Cardiac ventricle fibroblast (primary cell): ENCODE results near the gene PDE4C. TPM values are rescaled to one million over a fixed set of nuclear protein-coding genes. Genes with fewer than 3 reads are reported as not detected.

ENCODE experiments used
- total RNA-seq: library from RNA; depleted of rRNA; stranded (reverse); fragments of >200 nt; gene quantifications from 2 replicates; pipeline ENCODE4 v1.2.3, GENCODE V29; 2015

PDE4C gene
- not detected in 2 replicates for total RNA-seq

DNA sequence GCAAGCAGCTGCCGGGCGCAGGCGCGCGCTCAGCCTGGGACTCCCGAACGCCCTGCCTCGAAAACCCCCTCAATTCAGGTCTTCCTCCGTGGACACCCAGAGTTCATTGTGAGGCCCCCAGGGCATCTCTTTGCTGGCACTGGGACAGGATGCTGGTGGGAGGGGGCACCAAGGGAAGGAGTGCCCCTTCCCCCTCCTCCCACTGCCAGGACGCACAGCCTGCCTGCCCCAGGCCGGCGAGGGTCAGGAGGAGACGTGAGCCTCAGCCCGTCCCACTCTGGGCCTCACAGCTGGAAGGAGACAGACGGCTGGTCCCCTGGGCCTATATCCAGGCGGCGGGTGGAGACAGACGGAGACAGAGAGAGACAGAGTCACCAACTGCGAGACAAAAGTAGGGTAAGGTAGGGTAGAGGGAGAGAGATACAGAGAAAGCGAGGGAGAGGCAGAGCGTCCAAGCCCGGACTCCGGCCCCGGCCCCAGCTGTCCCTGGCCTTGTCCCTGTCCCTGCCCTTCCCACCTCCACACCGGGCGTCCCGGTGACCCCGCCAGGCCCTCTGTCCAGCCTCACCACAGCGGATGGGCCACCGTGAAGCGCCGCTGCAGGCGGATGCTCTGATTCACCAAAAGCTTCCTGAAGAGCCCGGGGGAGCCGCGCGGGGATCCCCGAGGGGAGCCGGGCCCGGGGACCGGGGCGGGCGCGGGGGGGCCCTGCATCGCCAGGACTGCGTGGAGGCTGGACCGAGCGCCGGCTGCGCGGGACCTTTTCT, at the start of gene PDE4C:
Gene PDE4C, minus strand, starts transcription at position 737 of the 767 bp plus-strand sequence. Its CDS starts 23 bp downstream, at position 714.

DNA sequence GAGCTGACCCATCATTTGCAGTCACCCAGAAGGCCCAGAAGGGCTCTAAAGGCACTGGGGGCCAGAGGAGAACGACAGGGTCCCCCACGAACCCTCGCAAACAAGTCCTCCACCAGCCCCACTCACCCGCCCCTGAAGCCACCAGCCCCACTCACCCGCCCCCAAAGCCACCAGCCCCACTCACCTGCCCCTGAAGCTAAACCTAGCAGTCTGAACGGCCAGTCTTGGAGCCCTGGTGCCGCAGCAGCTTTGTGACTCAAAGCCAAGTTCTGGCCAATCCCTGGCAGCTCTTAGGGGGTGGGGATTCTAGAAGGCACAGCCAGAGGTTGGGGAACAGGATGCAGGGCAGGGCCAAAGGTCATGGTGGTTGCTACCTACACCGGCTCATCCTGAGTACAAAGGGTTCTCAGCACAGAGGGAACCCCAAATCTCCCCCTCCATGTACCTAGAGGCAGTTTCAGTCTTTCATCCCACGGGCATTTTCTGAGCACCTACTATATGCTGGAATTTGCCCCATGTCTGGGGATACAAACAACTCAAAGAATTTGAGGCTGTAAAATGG, 48.1 kb upstream of the PDE4C start, which contains the start of gene IQCN:
Gene IQCN, minus strand, starts transcription at position 234 of the 562 bp plus-strand sequence. CDS start 4,974 bp downstream, outside the sequence.

DNA sequence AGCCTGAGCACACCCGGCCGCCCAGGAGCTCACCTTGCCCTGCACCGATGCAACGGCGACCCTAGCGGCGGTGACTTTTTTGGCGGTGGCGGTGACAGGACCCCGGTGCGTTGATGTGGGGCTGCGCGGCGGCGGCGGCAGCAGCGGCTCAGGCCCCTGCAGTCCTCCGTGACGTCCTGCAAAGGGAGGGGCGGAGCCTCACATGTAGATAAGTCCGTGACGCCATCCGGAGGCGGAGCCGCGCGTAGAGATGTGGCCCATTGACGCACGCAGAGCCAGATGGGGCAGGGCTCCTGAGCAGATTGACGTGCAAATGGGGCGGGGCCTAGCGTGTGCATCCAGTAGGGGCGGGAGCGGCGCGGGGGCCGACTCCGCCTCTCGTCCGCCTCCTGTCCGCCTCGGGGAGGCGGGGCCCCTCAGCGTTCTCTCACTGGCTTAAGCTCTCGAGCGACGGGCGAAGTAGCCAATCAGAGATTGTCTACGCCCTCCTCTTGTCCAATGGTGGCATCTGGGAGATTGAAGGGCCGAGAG, 22.3 kb downstream of the PDE4C start, which contains the start of gene RAB3A:
Gene RAB3A, minus strand, starts transcription at position 180 of the 531 bp plus-strand sequence. CDS start 1,302 bp downstream, outside the sequence.

DNA sequence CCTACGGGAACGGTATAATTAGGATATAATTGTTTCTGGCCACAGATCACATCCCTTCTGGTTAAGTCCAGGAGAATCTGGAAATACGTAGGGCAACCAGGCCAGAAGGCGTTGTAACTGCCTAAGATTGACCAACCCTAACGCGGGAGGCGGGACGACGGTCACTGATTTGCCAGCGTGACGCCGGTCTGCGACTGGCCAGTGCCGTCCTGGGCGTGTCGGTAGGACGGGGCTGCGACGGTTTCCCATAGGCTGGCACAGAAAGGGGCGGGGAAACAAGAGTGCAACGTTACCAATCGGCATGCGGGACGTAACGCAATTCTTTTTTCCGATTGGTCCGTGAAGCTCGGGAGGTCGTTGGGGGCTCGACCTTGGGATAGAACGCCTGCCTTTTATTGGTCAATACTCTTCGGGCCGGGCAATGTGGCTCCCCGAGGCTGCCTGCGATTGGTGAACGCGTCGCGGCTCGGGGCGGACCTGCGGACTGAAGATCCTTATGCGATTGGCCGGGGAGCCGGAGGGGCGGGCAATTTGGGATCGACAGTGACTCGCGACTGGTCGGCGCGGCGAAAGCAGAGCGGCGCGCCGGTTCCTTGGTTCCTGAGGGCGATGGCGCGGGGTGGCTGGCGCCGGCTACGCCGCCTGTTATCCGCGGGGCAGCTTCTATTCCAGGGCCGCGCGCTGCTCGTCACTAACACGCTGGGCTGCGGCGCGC, 33.4 kb downstream of the PDE4C start, which contains the start of gene MPV17L2:
Gene MPV17L2, plus strand, starts transcription at position 546 of the 715 bp plus-strand sequence. Its CDS starts 64 bp downstream, at position 610.

Other genes starting within 250 kb of the PDE4C start
- 16.6 and 23.1 TPM in 2 replicates for gene ARRDC2, start 218.3 kb downstream of the PDE4C start, total RNA-seq
- gene IL12RB1, start 139.5 kb downstream of the PDE4C start, total RNA-seq, result not detected in 2 replicates
- 3.9 and 4.8 TPM in 2 replicates for gene MAST3, start 128.7 kb downstream of the PDE4C start, total RNA-seq
- 55.4 and 60.7 TPM in 2 replicates for gene PIK3R2, start 73.3 kb downstream of the PDE4C start, total RNA-seq
- gene IFI30, start 52.6 kb downstream of the PDE4C start, total RNA-seq, result 15.2 and 17.1 TPM in 2 replicates
- gene MPV17L2, start 33.2 kb downstream of the PDE4C start, total RNA-seq, result 19.3 and 28.0 TPM in 2 replicates
- 0.44 and 1.9 TPM in 2 replicates for gene RAB3A, start 22.4 kb downstream of the PDE4C start, total RNA-seq
- gene IQCN, start 48.0 kb upstream of the PDE4C start, total RNA-seq, result 0.15 and 0.25 TPM in 2 replicates
- gene JUND, start 55.2 kb upstream of the PDE4C start, total RNA-seq, result 120 and 130 TPM in 2 replicates
- 76.8 and 98.9 TPM in 2 replicates for gene LSM4, start 96.6 kb upstream of the PDE4C start, total RNA-seq
- gene PGPEP1, start 114.2 kb upstream of the PDE4C start, total RNA-seq, result 6.6 and 14.5 TPM in 2 replicates
- gene GDF15, start 159.7 kb upstream of the PDE4C start, total RNA-seq, result 19.3 and 20.2 TPM in 2 replicates
- gene LRRC25, start 171.2 kb upstream of the PDE4C start, total RNA-seq, result not detected in 2 replicates
- 78.5 and 82.7 TPM in 2 replicates for gene SSBP4, start 193.0 kb upstream of the PDE4C start, total RNA-seq
- 16.5 and 19.8 TPM in 2 replicates for gene ISYNA1, start 211.7 kb upstream of the PDE4C start, total RNA-seq